Neural progenitor cell (in vitro differentiated cells): ENCODE data around the gene PTPRT.

ENCODE experiments used
- CTCF ChIP-seq: fragments of 200-600 bp; sonication (generic); IDR thresholded peaks from 2 replicates; pipeline ENCODE4 v1.5.1; 2017; ENCODE audit warnings: antibody characterized with exemption, mild to moderate bottlenecking
- EZH2 ChIP-seq: fragments of 200-600 bp; sonication (generic); IDR thresholded peaks from 2 replicates; pipeline ENCODE4 v1.6.1; 2017; ENCODE audit warnings: antibody characterized with exemption, mild to moderate bottlenecking, moderate library complexity

DNA sequence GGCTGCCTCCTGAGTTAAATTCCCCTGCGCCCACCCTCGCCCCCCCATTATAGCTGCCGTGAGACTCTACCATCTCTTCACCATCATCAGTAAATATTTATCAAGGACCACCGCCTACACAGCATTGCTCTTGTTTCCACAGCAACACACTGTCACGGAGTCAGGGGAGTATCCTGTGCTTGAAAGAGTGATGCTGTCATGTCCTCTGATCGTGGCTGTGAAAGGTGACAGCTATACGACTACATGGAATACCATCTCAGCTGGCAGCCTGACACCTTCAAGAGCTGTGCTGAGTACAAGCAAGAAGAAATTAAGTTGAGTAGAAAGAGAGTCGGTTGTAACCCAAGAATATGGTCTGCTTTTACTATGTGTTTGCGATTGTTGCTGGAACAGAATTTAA is 3.4 kb downstream of the PTPRT start:
- TF ChIP-seq CTCF: no peak
- TF ChIP-seq EZH2: no peak
